Stomach (tissue), 9 donors: ENCODE results near the gene SLC16A5. TPM values are rescaled to one million over a fixed set of nuclear protein-coding genes. Genes with fewer than 3 reads are reported as not detected.
A peak's percentile ranks its signal among the peaks of the same experiment; 100 is the strongest.

ENCODE experiments used
- DNase-seq, 2 donors: peaks; one replicate each; pipeline versions ENCODE4 v3.0.0 to v3.0.0-alpha.2; 2013 to 2019
- H3K27ac ChIP-seq, 5 donors: fragments of 200-600 bp in 4 of 5; sonication (generic) in 4 of 5; one replicate each; pipeline ENCODE4 v1.5.1; 2013 to 2019; ENCODE audit warnings: mild to moderate bottlenecking in 1 of 5, moderate library complexity in 1 of 5
- H3K27me3 ChIP-seq, 3 donors: fragments of 200-600 bp; sonication (generic); one replicate each; pipeline ENCODE4 v1.5.1; 2017 to 2019; ENCODE audit warnings: mixed run types in 1 of 3
- H3K36me3 ChIP-seq, 4 donors: fragments of 200-600 bp; sonication (generic); 1 replicate in 3 of 4; 2 replicates in 1 of 4; pipeline ENCODE4 v1.5.1; 2016 to 2019
- H3K4me1 ChIP-seq, 4 donors: fragments of 200-600 bp; sonication (generic); one replicate each; pipeline ENCODE4 v1.5.1; 2016 to 2019
- H3K4me3 ChIP-seq, 4 donors: fragments of 200-600 bp; sonication (generic) in 3 of 4; one replicate each; pipeline ENCODE4 v1.5.1; 2016 to 2019; ENCODE audit warnings: mild to moderate bottlenecking in 1 of 4
- H3K9me3 ChIP-seq, 4 donors: fragments of 200-600 bp; sonication (generic); one replicate each; pipeline ENCODE4 v1.5.1; 2016 to 2019
- EP300 ChIP-seq: sonication (generic); formaldehyde crosslinking; IDR thresholded peaks from one replicate; pipeline ENCODE4 v1.6.1; 2017; ENCODE audit warnings: antibody characterized with exemption
- POLR2A ChIP-seq, 4 donors: fragments of 450-650 bp; IDR thresholded peaks; one replicate each; pipeline ENCODE4 v1.6.1; 2016; ENCODE audit warnings: antibody characterized with exemption in 4 of 4, control low read depth in 2 of 4, mild to moderate bottlenecking in 1 of 4, moderate library complexity in 1 of 4
- POLR2AphosphoS5 ChIP-seq, 3 donors: sonication (generic); formaldehyde crosslinking; IDR thresholded peaks; one replicate each; pipeline ENCODE4 v1.6.1; 2016; ENCODE audit warnings: antibody characterized with exemption in 3 of 3
- WGBS, 5 donors: extraction: QIAGEN DNeasy Blood & Tissue Kit in 3 of 5; methylation state at CpG; one replicate each; pipeline versions ENCODE4 v1.1.5 to v1.1.7; 2013 to 2018; 5-methylcytosine and 5-hydroxymethylcytosine counted together
- intact Hi-C: fragments of 100-400 bp; cut with DNase I; formaldehyde crosslinking; loops from one replicate; pipeline ENCODE4 v1.15.1; 2023; ENCODE audit warnings: low total_unique reads
- polyA plus RNA-seq, 3 donors: library from polyadenylated mRNA; stranded (reverse); fragments of 200-250 nt; gene quantifications; one replicate each; pipeline ENCODE4 v1.2.3, GENCODE V29; 2013
- total RNA-seq, 5 donors: library from RNA; depleted of rRNA; stranded (reverse); fragments of >200 nt; gene quantifications; one replicate each; pipeline versions ENCODE4 v1.1.0 to v1.2.3, GENCODE V29; 2014 to 2016
- TF ChIP-seq, protein P1 (sequence below), 7 experiments: fragments of 450-650 bp in 4 of 7; fragments of 200-600 bp in 3 of 7; sonication (generic) in 3 of 7; IDR thresholded peaks; one replicate each; pipeline ENCODE4 v1.5.1; 2016 to 2019; ENCODE audit warnings: antibody characterized with exemption in 7 of 7, control low read depth in 2 of 7, mild to moderate bottlenecking in 1 of 7
- donor health status: healthy with polysubstance abuse.
- donor health status: Bipolar disorder and iron deficiency.
- donor health status: healthy.

Gene SLC16A5
- total and polyA plus RNA-seq, 8 donors = 6.8 to 132 (median 36.5) TPM

DNA sequence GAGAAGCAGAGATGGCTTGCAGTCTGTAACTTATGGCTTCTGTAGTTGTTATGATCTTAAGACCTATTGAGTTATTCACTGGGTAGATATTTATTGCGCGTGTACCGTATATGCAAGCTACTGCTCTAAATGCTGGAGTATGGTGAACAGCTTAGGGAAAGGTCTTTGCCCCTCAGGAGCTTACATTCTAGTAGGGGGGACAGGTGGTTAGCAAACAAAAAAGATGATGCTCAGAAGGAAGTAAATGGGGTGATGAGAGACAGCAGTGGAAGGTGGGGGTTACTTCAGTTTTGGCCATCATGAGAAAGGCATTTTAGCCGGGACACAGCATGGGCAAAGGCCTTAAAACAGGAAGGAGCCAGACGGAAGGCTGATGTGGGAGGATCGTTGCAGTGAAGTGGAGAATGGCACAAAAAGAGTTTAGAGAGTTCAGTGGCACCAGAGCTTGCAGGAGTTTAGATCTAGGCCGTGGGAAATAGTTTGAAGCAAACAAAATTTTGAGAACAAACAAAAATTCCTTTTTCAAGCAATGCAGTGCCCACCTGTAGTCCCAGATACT, 24.1 kb downstream of the SLC16A5 start:
- no peak for DNase-seq
- intact Hi-C loops = loop anchor here (10.0 kb wide), 1 partner anchor 63 kb away; no protein-coding TSS in a partner anchor
- Histone ChIP-seq H3K4me3 (peak overlapping the region in 1 of 4 donors; percentile 78), H3K9me3 (no peaks in the 10 kb centered on the region), H3K27me3 (no peaks in the 10 kb centered on the region), H3K36me3 (peaks cover 0 to 12% (median 4%) of the 10 kb centered on the region in 4 donors), H3K27ac (no peak overlapping the region), H3K4me1 (peaks cover 30 to 80% (median 58%) of the 10 kb centered on the region in 4 donors)
- 75 to 86% (median 81%) methylated on average over 7 of the region's 7 CpGs for WGBS, 5 donors
- TF ChIP-seq EP300 = no peak
- TF ChIP-seq POLR2AphosphoS5 (IDR thresholded peaks at IDR 0.05) = no peak
- TF ChIP-seq, protein P1, sequence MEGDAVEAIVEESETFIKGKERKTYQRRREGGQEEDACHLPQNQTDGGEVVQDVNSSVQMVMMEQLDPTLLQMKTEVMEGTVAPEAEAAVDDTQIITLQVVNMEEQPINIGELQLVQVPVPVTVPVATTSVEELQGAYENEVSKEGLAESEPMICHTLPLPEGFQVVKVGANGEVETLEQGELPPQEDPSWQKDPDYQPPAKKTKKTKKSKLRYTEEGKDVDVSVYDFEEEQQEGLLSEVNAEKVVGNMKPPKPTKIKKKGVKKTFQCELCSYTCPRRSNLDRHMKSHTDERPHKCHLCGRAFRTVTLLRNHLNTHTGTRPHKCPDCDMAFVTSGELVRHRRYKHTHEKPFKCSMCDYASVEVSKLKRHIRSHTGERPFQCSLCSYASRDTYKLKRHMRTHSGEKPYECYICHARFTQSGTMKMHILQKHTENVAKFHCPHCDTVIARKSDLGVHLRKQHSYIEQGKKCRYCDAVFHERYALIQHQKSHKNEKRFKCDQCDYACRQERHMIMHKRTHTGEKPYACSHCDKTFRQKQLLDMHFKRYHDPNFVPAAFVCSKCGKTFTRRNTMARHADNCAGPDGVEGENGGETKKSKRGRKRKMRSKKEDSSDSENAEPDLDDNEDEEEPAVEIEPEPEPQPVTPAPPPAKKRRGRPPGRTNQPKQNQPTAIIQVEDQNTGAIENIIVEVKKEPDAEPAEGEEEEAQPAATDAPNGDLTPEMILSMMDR (IDR thresholded peaks at IDR 0.05) = no peak
- no peak for TF ChIP-seq POLR2A (IDR thresholded peaks at IDR 0.05)

DNA sequence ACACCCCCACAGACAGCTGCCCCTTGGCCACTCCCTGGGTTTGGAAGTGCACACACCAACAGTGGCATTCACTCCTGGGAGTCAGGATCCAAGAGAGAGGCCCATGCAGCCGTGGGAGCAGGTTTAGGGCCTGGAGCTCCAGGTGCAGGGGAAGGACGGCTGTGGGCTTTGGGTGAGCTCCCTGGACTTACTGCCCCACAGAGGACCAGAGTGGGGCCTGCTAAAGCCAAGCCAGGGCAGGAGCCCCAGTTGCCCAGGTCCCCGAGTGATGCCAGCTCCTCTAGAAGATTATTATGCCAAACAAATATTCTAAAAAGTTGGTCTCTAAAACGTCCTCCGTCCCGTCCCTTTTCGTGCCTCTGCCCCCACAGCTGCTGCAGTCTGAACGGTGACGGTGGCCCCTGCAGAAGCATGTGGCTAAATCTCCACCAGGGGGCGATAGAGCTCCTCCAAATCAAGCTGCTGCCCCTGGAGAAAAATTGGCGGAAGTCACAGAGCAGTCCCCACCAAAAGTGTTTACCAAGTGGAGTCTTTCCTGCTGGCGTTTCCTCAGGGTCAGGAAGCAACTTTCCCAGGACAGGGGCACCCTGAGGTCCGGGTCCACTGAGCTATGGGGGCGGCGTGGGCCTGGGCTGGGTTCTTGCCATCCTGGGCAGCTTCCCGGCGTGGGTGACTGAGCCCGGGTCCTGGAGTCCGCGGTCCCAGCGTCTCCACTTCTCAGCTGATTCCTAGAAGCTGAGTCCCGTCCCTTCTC, 26.2 kb downstream of the SLC16A5 start:
- DNase-seq = peak; percentile 94 to 97
- Histone ChIP-seq H3K27me3 (no peaks in the 10 kb centered on the region), H3K4me1 (peaks cover 30 to 72% (median 56%) of the 10 kb centered on the region in 4 donors), H3K9me3 (no peaks in the 10 kb centered on the region), H3K36me3 (peaks cover 0 to 20% (median 7%) of the 10 kb centered on the region in 4 donors), H3K4me3 (peak overlapping the region; percentile 46 to 61 (median 48)), H3K27ac (peak overlapping the region; percentile 84 to 91 (median 87))
- 0 to 3% (median 1%) methylated on average over 17 to 22 of the region's 22 CpGs for WGBS, 5 donors
- no peak for TF ChIP-seq EP300
- TF ChIP-seq POLR2AphosphoS5 (IDR thresholded peaks at IDR 0.05) = peak in 1 of 3 donors; percentile 80
- no peak for TF ChIP-seq POLR2A (IDR thresholded peaks at IDR 0.05)
- TF ChIP-seq, protein P1 (IDR thresholded peaks at IDR 0.05) = peak in 5 of 7 experiments; percentile 90 to 98 (median 95)
- intact Hi-C loops = loop anchor here (10.0 kb wide), 1 partner anchor 61 kb away; no protein-coding TSS in a partner anchor

DNA sequence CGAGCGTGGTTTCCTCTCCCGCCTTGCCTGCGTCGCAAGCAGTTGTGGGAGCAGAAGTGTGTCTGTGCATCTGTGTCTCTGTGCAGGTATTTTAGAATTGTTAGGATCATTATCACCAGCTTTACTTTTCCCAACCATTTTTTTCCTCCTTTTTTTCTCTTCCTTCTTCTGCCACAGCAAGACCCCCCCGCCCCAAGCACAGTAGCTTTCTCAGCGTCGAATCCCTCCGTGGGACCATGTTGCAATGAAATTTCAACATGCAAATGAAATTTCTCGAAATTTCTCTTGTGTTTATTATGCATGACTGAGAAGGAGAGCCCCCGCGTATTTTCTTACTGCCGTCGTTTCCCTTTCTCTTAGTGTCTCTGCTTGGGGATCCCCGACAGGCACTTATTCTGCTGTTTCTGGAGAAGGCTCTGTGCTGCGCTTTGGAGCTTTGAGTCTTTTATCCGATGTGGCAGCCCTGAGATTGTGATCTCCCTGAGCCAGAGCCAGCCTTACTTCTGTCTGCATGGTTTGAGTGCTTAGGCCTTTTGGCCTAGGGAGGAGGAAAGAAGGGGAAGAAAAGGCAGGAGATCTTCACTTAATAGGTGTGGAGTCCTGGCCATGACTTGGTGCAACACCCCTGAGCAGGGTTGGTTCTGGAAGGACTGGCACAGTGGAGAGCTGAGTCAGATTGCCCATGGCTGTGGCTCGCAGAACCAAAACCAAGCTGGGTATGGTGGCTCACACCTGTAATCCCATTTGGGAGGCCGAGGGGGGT, 27.0 kb downstream of the SLC16A5 start:
- DNase-seq = no peak
- Histone ChIP-seq H3K27me3 (no peaks in the 10 kb centered on the region), H3K4me1 (peaks cover 23 to 67% (median 50%) of the 10 kb centered on the region in 4 donors), H3K9me3 (no peaks in the 10 kb centered on the region), H3K27ac (peak overlapping the region; percentile 84 to 91 (median 87)), H3K4me3 (peak overlapping the region; percentile 46 to 61 (median 48)), H3K36me3 (peaks cover 0 to 22% (median 8%) of the 10 kb centered on the region in 4 donors)
- intact Hi-C loops = loop anchor here (10.0 kb wide), 1 partner anchor 60 kb away; no protein-coding TSS in a partner anchor
- whole genome bisulfite sequencing, 5 donors = 39 to 49% (median 43%) methylated on average over 19 of the region's 19 CpGs
- TF ChIP-seq EP300 (no peak), POLR2A (IDR thresholded peaks at IDR 0.05) (no peak), POLR2AphosphoS5 (IDR thresholded peaks at IDR 0.05) (no peak)
- TF ChIP-seq, protein P1 (IDR thresholded peaks at IDR 0.05) = no peak

DNA sequence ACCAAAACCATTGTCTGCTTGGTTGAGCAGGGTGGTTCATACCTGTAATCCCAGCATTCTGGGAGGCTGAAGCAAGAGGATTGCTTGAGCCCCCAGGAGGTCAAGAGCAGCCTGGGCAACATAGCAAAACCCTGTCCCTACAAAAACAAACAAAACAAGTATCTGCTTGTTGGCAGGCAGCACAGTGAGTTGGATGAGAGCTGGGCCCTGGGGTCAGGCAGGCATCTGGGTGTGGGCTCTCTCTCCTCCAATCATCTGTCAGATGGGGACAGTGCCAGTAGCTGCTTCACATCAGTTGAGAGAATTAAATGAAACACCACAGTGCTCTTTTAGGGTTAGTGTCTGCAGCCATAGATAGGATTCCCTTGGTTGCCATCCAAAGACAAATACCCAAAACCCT, 27.8 kb downstream of the SLC16A5 start:
- Histone ChIP-seq H3K4me1 (peaks cover 21 to 69% (median 45%) of the 10 kb centered on the region in 4 donors), H3K36me3 (peaks cover 0 to 29% (median 12%) of the 10 kb centered on the region in 4 donors), H3K4me3 (no peak overlapping the region), H3K9me3 (no peaks in the 10 kb centered on the region), H3K27me3 (no peaks in the 10 kb centered on the region), H3K27ac (peak overlapping the region in 2 of 5 donors; percentile 89 to 91)
- intact Hi-C loops = loop anchor here (10.0 kb wide), 1 partner anchor 59 kb away; no protein-coding TSS in a partner anchor
- no peak for TF ChIP-seq POLR2AphosphoS5 (IDR thresholded peaks at IDR 0.05)
- TF ChIP-seq POLR2A (IDR thresholded peaks at IDR 0.05) = no peak
- TF ChIP-seq EP300 = no peak
- TF ChIP-seq, protein P1 (IDR thresholded peaks at IDR 0.05) = no peak
- DNase-seq = no peak
